HepG2 (cell line): Measurements from ENCODE around the gene PDHX. TPM values are rescaled to one million over a fixed set of nuclear protein-coding genes. Genes with fewer than 3 reads are reported as not detected.

Experiments used
- AGO2 ChIP-seq: fragments of 200-400 bp; formaldehyde crosslinking; optimal IDR thresholded peaks from 2 replicates; pipeline ENCODE3; 2017; ENCODE audit warnings: mild to moderate bottlenecking, low read depth, low read length, moderate library complexity
- AHR ChIP-seq: IDR thresholded peaks from 2 replicates; pipeline ENCODE4 v1.6.1; 2018; ENCODE audit warnings: missing genetic modification reagents, missing compliant biosample characterization
- ARID5B ChIP-seq: IDR thresholded peaks from 2 replicates; pipeline ENCODE4 v1.4.0; 2020; ENCODE audit warnings: mild to moderate bottlenecking, missing genetic modification reagents
- HHEX ChIP-seq: IDR thresholded peaks from 2 replicates; pipeline ENCODE4 v1.6.1; 2016; ENCODE audit warnings: control low read depth
- HNF4A ChIP-seq: sonication (generic); formaldehyde crosslinking; IDR thresholded peaks from 2 replicates; pipeline ENCODE4 v1.4.0; 2020; ENCODE audit warnings: missing genetic modification reagents
- NFAT5 ChIP-seq: sonication (generic); formaldehyde crosslinking; IDR thresholded peaks from 2 replicates; pipeline ENCODE4 v1.4.0; 2020; ENCODE audit warnings: missing genetic modification reagents
- NR3C1 ChIP-seq: sonication (generic); formaldehyde crosslinking; IDR thresholded peaks from 2 replicates; pipeline ENCODE4 v1.4.0; 2020; ENCODE audit warnings: missing genetic modification reagents
- SRSF4 ChIP-seq: fragments of 200-400 bp; formaldehyde crosslinking; IDR thresholded peaks from one replicate; pipeline ENCODE4 v1.6.1; 2018; ENCODE audit warnings: mild to moderate bottlenecking, low read depth, low read length, moderate library complexity; ENCODE audit not compliant: poor library complexity, severe bottlenecking
- THRA ChIP-seq: sonication (generic); formaldehyde crosslinking; IDR thresholded peaks from 2 replicates; pipeline ENCODE4 v1.4.0; 2020; ENCODE audit warnings: missing genetic modification reagents, borderline replicate concordance
- ZBTB3 ChIP-seq: sonication (generic); formaldehyde crosslinking; IDR thresholded peaks from 2 replicates; pipeline ENCODE4 v1.4.0; 2020; ENCODE audit warnings: low read depth, mild to moderate bottlenecking, moderate library complexity, missing genetic modification reagents, borderline replicate concordance
- ZFYVE20 ChIP-seq: sonication (generic); formaldehyde crosslinking; IDR thresholded peaks from 2 replicates; pipeline ENCODE4 v1.8.0; 2023; ENCODE audit warnings: low read depth, mild to moderate bottlenecking, moderate library complexity, missing genetic modification reagents, borderline replicate concordance
- ZNF256 ChIP-seq: sonication (generic); formaldehyde crosslinking; conservative IDR thresholded peaks from 2 replicates; pipeline ENCODE4 v1.4.0; 2020; ENCODE audit warnings: missing genetic modification reagents
- ZNF546 ChIP-seq: sonication (generic); formaldehyde crosslinking; conservative IDR thresholded peaks from 2 replicates; pipeline ENCODE4 v1.8.1; 2023; ENCODE audit warnings: mild to moderate bottlenecking, missing genetic modification reagents
- ZNF598 ChIP-seq: sonication (generic); formaldehyde crosslinking; IDR thresholded peaks from 2 replicates; pipeline ENCODE4 v1.5.1; 2020; ENCODE audit warnings: mild to moderate bottlenecking, missing genetic modification reagents, borderline replicate concordance
- ZSCAN21 ChIP-seq: sonication (generic); formaldehyde crosslinking; IDR thresholded peaks from 2 replicates; pipeline ENCODE4 v1.8.0; 2022; ENCODE audit warnings: mild to moderate bottlenecking, missing genetic modification reagents, moderate library complexity, borderline replicate concordance
- polyA plus RNA-seq, 8 experiments: library from polyadenylated mRNA; depleted of rRNA in 3 of 8; stranded (reverse) in 7 of 8; unstranded in 1 of 8; fragments of >200 nt; fragmentation: Illumina TruSeq in 4 of 8; extraction: Trizol in 4 of 8; gene quantifications; 2 replicates each; pipeline versions ENCODE4 v1.2.1 to v1.2.3, GENCODE V29; 2011 to 2016; ENCODE audit warnings: low read depth in 4 of 8, missing spikeins in 1 of 8, mixed read lengths in 1 of 8; ENCODE audit not compliant: insufficient read depth in 1 of 8
- total RNA-seq, 5 experiments: library from RNA; depleted of rRNA; stranded (reverse); fragments of >200 nt; fragmentation: Illumina TruSeq; extraction: Trizol; gene quantifications; 2 replicates each; pipeline ENCODE4 v1.2.3, GENCODE V29; 2016; ENCODE audit warnings: low read depth in 1 of 5
- TF ChIP-seq, protein P1 (sequence below): sonication (generic); formaldehyde crosslinking; IDR thresholded peaks from 2 replicates; pipeline ENCODE4 v1.9.0; 2021; ENCODE audit warnings: missing genetic modification reagents, borderline replicate concordance

Gene PDHX
- total and polyA plus RNA-seq, 2 of the 13 experiments (the other 11 are each of a cell fraction or from before 2014, with no cell fraction given) = 41.0 to 73.8 TPM

DNA sequence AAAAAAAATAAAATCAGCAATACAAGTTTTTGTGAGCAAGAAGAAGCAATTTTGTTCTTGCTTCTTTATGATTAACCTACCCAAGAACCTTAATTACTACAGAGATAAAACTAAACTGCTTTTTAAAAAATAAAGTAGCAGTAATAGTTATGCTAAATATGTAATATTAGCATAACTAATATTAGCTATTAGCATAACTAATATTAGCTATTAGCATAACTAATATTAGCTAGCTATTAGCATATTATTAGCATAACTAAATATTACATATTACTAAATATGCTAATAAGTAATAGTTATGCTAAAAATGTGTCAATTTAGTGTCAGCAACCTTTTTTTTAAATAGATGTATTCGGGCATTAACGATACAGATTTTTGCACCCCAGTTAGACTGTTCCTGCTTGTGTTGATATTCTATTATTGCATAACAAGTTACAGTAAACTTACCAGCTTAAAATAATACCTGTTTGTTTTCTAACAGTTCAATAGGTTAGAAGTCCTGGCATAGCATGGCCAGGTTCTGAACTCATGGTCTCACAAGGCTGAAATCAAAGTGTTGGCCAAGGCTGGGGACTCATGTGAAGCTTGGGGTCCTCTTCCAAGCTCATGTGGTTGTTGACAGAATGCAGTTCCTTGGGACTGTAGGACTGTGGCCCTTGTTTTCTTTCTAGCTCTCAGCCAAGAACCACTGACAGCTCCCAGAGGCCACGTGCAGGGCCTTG lies 48.4 kb downstream of the PDHX start (continued):
- TF ChIP-seq ZFYVE20 (CRISPR knock-in tag) = no peak
- no peak for TF ChIP-seq NFAT5 (CRISPR knock-in tag)
- peak; percentile 67 for TF ChIP-seq ARID5B (CRISPR knock-in tag)
- no peak for TF ChIP-seq AHR
- no peak for TF ChIP-seq AGO2
- TF ChIP-seq ZBTB3 = no peak
- TF ChIP-seq, protein P1, sequence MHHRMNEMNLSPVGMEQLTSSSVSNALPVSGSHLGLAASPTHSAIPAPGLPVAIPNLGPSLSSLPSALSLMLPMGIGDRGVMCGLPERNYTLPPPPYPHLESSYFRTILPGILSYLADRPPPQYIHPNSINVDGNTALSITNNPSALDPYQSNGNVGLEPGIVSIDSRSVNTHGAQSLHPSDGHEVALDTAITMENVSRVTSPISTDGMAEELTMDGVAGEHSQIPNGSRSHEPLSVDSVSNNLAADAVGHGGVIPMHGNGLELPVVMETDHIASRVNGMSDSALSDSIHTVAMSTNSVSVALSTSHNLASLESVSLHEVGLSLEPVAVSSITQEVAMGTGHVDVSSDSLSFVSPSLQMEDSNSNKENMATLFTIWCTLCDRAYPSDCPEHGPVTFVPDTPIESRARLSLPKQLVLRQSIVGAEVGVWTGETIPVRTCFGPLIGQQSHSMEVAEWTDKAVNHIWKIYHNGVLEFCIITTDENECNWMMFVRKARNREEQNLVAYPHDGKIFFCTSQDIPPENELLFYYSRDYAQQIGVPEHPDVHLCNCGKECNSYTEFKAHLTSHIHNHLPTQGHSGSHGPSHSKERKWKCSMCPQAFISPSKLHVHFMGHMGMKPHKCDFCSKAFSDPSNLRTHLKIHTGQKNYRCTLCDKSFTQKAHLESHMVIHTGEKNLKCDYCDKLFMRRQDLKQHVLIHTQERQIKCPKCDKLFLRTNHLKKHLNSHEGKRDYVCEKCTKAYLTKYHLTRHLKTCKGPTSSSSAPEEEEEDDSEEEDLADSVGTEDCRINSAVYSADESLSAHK = no peak
- no peak for TF ChIP-seq ZNF256
- no peak for TF ChIP-seq ZNF546 (CRISPR knock-in tag)
- no peak for TF ChIP-seq HHEX (CRISPR knock-in tag)
- TF ChIP-seq THRA = no peak
- TF ChIP-seq ZNF598 (CRISPR knock-in tag) = no peak
- TF ChIP-seq SRSF4 = no peak
- no peak for TF ChIP-seq ZSCAN21 (CRISPR knock-in tag)
- TF ChIP-seq NR3C1 (CRISPR knock-in tag) = no peak
- TF ChIP-seq HNF4A = peak; percentile 23; the same call in 1 of the 2 replicates
